DMS114 treated with DMSO at 0.1 percent for 48 hours (cell line): ENCODE data around the gene INTS2.
"Not testable (repeated sequence)": the region's sequence is repeated elsewhere in the genome, so short reads cannot be mapped to it uniquely, and the experiment has no call there.

Experiments
- DNase-seq: peaks from one replicate; lab custom pipeline; 2025; ENCODE audit not compliant: unreplicated experiment; lab: John Stamatoyannopoulos, UW

INTS2 gene

GRCh38 chr17:61897548-61898180, 30.1 kb downstream of the INTS2 start:
- no peak for DNase-seq

DNA sequence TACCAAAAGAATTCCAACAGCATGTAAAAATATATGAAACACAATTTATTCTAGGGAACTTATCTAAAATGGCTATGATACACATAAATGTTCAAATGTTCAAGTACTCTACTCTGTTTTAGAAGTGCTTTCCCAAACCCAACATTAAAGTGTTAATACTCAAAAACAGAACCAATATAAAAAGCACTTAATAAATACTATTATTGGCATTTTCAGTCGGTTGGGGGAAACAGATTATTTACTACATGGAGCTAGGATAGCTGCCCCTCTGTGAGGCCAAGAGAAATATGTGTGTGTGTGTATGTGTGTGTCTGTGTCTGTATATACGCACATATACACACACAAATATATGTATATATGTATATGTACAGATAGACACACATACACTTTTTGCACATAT, 32.4 kb downstream of the INTS2 start:
- DNase-seq: no peak

GRCh38 chr17:61894310-61894709, 33.5 kb downstream of the INTS2 start:
- not testable (repeated sequence) for DNase-seq

DNA sequence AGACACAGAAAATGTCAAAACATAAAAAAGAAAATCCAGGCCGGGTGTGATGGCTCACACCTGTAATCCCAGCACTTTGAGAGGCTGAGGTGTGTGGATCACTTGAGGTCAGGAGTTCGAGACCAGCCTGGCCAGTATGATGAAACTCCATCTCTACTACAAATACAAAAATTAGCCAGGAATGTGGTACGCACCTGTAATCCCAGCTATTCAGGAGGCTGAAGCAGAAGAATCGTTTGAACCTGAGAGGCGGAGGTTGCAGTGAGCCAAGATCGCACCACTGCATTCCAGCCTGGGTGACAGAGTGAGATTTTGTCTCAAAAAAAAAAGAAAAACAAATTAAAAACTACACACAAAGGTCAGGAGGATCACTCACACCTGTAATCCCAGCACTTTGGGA, 40.0 kb downstream of the INTS2 start:
- DNase-seq: not testable (repeated sequence)

- DNase-seq: not testable (repeated sequence)
These were observed 41.9 kb downstream of the INTS2 start for GRCh38 chr17:61885865-61886264.

GRCh38 chr17:61884864-61885263, 42.9 kb downstream of the INTS2 start:
- no peak for DNase-seq

DNA sequence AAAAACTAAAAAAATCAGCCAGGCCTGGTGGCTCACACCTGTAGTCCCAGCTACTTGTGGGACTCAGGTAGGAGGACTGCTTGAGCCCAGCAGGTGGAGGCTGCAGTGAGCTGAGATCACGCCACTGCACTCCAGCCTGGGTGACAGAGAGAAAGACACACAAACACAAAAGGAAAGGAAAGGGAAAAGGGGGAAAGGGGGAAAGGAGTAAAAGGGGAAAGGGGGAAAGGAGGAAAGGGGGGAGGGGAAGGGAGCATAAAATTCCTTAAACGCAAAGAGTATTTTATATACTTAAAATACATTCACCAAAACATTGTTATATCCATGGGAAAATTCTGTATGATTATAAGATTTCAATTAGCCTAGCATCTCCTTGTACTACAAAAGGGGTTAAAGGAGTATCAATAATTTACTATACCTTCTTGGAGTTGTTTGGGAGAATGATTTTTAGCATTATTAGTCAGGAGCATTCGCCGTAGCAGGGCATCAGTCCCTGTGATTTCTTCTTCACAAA, 47.1 kb downstream of the INTS2 start:
- DNase-seq: no peak

GRCh38 chr17:61878984-61879612, 48.7 kb downstream of the INTS2 start:
- no peak for DNase-seq

DNA sequence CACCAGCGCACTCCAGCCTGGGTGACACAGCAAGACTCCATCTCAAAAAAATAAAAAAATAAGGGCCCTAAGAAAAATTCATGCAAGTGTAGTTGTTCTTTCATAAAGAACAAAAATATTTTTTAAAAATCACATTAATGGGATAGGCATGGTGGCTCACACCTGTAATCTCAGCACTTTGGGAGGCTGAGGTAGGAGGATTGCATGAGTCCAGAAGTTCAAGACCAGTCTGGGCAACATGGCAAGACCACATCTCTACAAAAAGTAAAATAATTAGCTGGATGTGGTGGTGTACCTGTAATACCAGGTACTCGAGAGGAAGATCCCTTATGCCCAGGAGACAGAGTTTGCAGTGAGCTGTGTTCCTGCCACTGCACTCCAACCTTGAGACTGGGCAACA, 49.3 kb downstream of the INTS2 start:
- no peak for DNase-seq

DNA sequence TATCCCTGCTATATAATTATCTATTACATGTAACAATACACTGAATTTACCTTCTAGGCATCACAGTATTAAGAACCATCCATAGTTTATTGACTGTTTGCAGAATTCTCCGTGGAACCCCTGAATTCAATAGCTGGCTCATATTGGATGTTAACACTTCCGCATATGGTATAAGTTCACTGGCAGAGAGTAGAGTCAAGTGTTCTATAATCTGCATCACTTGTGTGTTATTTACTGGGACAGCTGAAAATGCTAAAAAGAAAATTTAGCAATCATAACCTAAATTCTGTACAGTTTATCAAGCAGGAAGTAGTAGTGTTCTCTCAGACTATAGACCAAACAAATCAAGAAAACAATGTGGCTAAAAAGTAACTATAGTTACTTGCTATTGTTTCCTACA, 49.9 kb downstream of the INTS2 start:
- DNase-seq: no peak

GRCh38 chr17:61875804-61876203, 52.0 kb downstream of the INTS2 start:
- DNase-seq: no peak

- no peak for DNase-seq
These were observed 52.5 kb downstream of the INTS2 start for GRCh38 chr17:61875285-61875684.

DNA sequence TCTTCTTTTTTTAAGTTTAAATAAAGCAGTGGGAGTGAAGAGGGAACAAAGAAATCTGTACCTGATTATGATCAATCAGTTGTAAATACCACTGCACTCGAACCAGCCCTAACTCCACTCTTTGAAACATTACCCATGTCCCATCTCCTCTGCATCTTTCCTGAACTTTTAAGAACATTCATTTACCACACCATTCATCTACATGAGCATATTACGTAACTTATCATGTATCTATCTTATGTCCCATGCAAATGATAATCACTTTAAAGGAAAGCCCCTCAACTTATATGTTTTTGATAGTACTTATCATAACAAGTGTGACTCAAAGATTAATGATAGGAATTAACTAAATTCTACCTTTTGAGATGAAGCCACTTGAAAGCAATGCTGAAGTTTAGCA, 53.7 kb downstream of the INTS2 start:
- DNase-seq: no peak

- no peak for DNase-seq
These were observed 55.7 kb downstream of the INTS2 start for GRCh38 chr17:61872099-61872498.

DNA sequence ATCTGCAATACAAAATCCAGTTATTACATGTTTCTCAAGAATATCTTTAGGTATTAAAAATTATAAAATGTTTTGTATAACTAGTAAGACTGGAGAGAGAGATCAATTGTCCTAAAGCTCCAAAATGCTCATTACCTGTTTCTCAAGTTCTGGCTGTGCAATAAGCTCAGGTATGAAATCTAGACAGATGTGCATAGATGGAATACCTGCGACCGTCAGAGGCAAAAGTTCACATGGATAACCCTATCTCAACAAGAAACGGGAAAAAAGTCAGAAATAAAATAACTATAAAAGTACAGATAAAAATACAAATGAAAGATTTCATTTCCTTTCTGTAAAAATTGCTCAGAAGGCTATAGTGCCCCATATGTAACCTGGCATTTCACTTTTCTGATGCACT, 58.6 kb downstream of the INTS2 start:
- DNase-seq: no peak

DNA sequence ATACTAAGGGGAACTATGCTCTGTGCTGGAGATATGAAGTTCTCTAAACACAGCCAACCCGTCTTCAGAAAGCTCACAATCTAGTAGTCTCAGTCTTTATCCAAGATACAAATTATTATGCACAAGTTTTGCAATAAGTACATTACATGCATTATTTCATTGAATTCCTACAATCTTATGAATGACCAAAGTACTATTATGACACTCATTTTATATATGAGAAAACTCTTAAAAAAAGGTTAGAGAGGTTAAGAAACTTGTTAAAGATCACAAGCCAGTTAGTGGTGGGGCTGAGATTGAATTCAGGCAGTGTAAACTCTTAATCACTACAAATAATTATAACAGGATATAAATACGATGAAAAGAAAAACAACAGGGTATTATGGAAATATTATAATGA, 59.7 kb downstream of the INTS2 start:
- DNase-seq: no peak

GRCh38 chr17:61867033-61867432, 60.7 kb downstream of the INTS2 start:
- no peak for DNase-seq

GRCh38 chr17:61863801-61864126, 64.0 kb downstream of the INTS2 start:
- no peak for DNase-seq

DNA sequence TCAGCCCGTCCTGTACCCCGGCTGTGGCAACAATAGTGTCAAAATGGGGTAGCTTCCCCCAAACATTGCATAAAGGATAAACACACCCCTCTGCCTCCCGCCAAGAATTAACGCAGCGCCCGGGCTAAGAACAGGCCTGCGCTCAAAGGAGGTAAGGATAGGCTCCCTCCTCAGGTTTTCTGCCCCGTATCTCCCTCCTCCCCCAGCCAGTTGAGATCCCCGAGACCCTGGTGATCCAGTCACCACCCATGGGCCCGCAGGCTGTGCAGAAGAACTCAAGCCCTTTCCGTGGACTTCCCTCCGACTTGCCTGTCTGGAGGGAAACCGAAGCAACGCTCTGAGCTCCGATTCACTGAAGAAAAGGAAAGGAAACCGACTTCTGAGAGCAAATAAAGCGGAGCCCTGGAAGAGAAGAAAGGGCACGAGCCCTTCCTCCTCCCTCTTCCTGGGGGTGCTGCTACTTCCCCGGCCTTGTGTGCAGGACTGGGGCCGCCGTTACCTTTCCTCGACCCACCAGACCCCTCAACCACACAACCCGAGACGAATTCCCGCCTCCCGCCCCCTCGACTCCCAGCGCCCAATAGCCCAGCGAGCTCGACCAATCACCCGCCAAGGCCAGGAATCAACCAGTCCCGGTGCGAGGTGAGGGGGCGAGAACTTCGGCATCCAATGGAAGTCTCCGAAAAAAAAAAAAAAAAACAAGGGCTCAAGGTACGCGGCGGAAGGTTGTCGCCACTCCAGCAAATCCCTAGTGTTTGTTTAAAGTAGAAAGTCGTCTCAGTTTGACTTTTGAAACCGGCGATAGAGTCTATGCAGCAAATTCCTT, 64.6 kb downstream of the INTS2 start, which contains the start of gene BRIP1:
Gene BRIP1, minus strand, starts transcription at position 554 of the 826 bp plus-strand sequence. CDS start 1,989 bp downstream, outside the sequence.
- peak; percentile 91 for DNase-seq

DNA sequence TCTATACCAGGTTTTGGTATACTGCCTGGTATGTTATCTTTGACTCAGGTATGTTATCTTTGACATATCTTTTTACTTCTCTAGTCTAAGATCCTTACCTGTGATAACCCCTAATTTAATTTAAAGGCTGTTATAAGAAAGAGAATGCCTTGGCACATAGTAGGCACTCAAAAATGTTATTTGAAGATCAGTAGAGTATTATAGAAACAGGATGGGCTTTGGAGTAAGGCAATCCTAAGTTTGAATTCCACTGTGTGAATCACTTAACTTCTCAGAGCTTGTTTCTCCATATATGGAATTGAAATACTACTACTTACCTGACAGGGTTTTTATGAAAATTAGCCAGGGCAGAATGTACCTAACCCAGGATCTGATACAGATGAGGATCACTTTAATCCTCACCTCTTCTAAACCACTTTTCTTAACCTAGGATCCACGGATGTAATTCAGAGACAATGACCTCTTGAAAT, 65.6 kb downstream of the INTS2 start:
- DNase-seq: no peak

- not testable (repeated sequence) for DNase-seq
These were observed 67.4 kb downstream of the INTS2 start for GRCh38 chr17:61860397-61860796.

GRCh38 chr17:61856035-61856434, 71.7 kb downstream of the INTS2 start:
- DNase-seq: no peak
